ENCODE results near the gene KSR1.
A peak's percentile ranks its signal among the peaks of the same experiment; 100 is the strongest.
"Not testable (repeated sequence)": the region's sequence is repeated elsewhere in the genome, so short reads cannot be mapped to it uniquely, and the experiment has no call there.

The KSR1 gene

DNA sequence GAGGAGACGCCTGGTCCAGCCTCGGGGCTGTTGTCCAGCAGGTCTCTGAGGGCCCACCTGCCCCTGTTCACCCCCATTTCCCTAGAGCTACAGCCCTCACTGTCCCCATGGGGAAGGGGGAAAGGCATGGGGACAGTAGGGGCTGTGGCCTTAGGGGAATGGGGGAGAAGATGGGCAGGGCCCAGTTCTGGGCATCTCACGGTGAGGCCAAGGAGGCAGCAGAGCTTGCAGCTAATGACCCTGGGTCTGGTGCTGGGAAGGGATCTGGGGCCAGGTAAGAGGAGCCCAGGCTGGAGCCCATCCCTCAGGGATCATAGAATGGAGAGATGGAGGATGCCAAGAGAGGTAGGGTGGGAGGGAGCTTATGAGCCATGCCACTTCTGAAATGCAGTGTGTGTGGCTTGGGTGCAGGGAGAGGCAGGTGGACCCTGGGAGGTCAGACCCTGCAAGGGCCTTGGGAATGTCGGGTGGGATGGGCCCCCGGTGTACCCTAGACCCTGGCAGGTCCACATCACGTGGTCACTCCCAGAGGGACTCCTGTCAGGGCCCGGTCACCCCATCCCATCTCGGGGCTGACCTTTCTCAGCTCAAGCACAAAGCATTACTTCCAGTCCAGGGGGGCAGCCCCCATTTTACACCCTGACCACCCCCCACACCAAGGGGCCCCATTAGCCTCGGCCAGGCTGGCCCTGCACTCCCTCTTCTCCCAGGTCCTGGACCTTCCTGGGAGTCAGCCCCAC is 35.9 kb upstream of the KSR1 start:
- Histone ChIP-seq H2BK15ac (ENCODE audit: low read length) (peak overlapping the region; percentile 68), H2BK120ac (ENCODE audit: low read depth, low read length) (no peak overlapping the region), H3K4ac (ENCODE audit: low read length) (no peak overlapping the region), H3K27me3 (ENCODE audit: control insufficient read depth in 3 of 3, insufficient read depth in 3 of 3, low read depth in 1 of 3, low read length in 3 of 3) (peaks cover 0 to 12% (median 0%) of the 10 kb centered on the region in 3 experiments), H3K79me1 (ENCODE audit: low read depth, low read length) (no peaks in the 10 kb centered on the region), H2BK12ac (ENCODE audit: low read length) (peak overlapping the region; percentile 26), H4K91ac (ENCODE audit: low read depth, low read length, poor library complexity) (peak overlapping the region; percentile 17), H3K4me3 (ENCODE audit: low read length in 2 of 2) (no peak overlapping the region), H3K18ac (ENCODE audit: low read length) (peak overlapping the region; percentile 36), H2AFZ (ENCODE audit: low read length) (no peak overlapping the region), H2AK5ac (ENCODE audit: low read depth, low read length) (peak overlapping the region; percentile 30), H4K8ac (ENCODE audit: low read depth, low read length) (no peak overlapping the region), H2BK5ac (ENCODE audit: low read length) (no peak overlapping the region), H3K4me2 (ENCODE audit: insufficient read depth, low read length, poor library complexity, severe bottlenecking) (no peak overlapping the region), H3K23ac (ENCODE audit: low read depth, low read length, poor library complexity) (peak overlapping the region; percentile 59), H3K9ac (ENCODE audit: low read depth, low read length, poor library complexity) (no peak overlapping the region), H3K27ac (replicated peaks; ENCODE audit: low read length) (no peak overlapping the region), H3K9me3 (replicated peaks in 1 of 2; ENCODE audit: control insufficient read depth in 2 of 2, insufficient read depth in 1 of 2, low read depth in 1 of 2, low read length in 2 of 2) (no peaks in the 10 kb centered on the region), H3K36me3 (replicated peaks in 1 of 2; ENCODE audit: control insufficient read depth in 2 of 2, insufficient read depth in 2 of 2, low read length in 2 of 2) (no peaks in the 10 kb centered on the region), H3K14ac (ENCODE audit: low read length) (peak overlapping the region; percentile 89), H3K4me1 (ENCODE audit: control insufficient read depth in 2 of 2, insufficient read depth in 1 of 2, low read depth in 1 of 2, low read length in 2 of 2) (no peaks in the 10 kb centered on the region)
- no peak for DNase-seq (ENCODE audit: low spot score)
- no CpG with 5 or more reads among the region's 9 CpGs for WGBS, 2 donors (ENCODE audit: extremely low coverage in 2 of 2, insufficient read length in 2 of 2, insufficient replicate concordance in 1 of 2)

DNA sequence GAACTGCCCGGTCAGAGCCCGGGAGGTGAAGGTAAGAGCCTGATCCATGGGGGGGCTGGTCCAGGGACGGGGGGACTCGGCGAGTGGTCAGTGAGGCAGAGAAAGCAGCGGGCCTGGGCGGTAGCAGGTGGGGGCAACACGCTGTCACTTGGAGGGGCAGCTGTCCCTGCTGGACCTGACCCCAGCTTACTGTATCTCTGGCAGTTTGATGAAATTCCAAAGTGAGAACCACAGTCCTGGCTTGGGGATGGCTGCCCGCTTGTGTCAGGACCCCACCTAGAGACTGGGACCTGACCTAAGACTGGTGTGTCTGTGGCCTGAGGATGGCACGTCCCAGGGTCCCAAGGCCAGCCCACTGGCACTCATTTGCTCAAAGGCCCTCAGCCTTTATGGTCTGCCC is 35.1 kb upstream of the KSR1 start:
- Histone ChIP-seq H3K36me3 (replicated peaks in 1 of 2; ENCODE audit: control insufficient read depth in 2 of 2, insufficient read depth in 2 of 2, low read length in 2 of 2) (no peaks in the 10 kb centered on the region), H3K27ac (replicated peaks; ENCODE audit: low read length) (no peak overlapping the region), H4K8ac (ENCODE audit: low read depth, low read length) (no peak overlapping the region), H3K4me1 (ENCODE audit: control insufficient read depth in 2 of 2, insufficient read depth in 1 of 2, low read depth in 1 of 2, low read length in 2 of 2) (no peaks in the 10 kb centered on the region), H3K4me2 (ENCODE audit: insufficient read depth, low read length, poor library complexity, severe bottlenecking) (no peak overlapping the region), H3K9ac (ENCODE audit: low read depth, low read length, poor library complexity) (no peak overlapping the region), H2BK120ac (ENCODE audit: low read depth, low read length) (no peak overlapping the region), H3K4me3 (ENCODE audit: low read length in 2 of 2) (no peak overlapping the region), H2AK5ac (ENCODE audit: low read depth, low read length) (peak overlapping the region; percentile 30), H3K27me3 (ENCODE audit: control insufficient read depth in 3 of 3, insufficient read depth in 3 of 3, low read depth in 1 of 3, low read length in 3 of 3) (peaks cover 0 to 8% (median 0%) of the 10 kb centered on the region in 3 experiments), H2BK15ac (ENCODE audit: low read length) (peak overlapping the region; percentile 68), H4K91ac (ENCODE audit: low read depth, low read length, poor library complexity) (no peak overlapping the region), H3K18ac (ENCODE audit: low read length) (no peak overlapping the region), H2AFZ (ENCODE audit: low read length) (no peak overlapping the region), H3K14ac (ENCODE audit: low read length) (peak overlapping the region; percentile 89), H3K4ac (ENCODE audit: low read length) (no peak overlapping the region), H3K79me1 (ENCODE audit: low read depth, low read length) (no peaks in the 10 kb centered on the region), H2BK12ac (ENCODE audit: low read length) (no peak overlapping the region), H2BK5ac (ENCODE audit: low read length) (no peak overlapping the region), H3K23ac (ENCODE audit: low read depth, low read length, poor library complexity) (peak overlapping the region; percentile 59), H3K9me3 (replicated peaks in 1 of 2; ENCODE audit: control insufficient read depth in 2 of 2, insufficient read depth in 1 of 2, low read depth in 1 of 2, low read length in 2 of 2) (no peaks in the 10 kb centered on the region)
- DNase-seq (ENCODE audit: low spot score): no peak
- no CpG with 5 or more reads among the region's 10 CpGs for WGBS, 2 donors (ENCODE audit: extremely low coverage in 2 of 2, insufficient read length in 2 of 2, insufficient replicate concordance in 1 of 2)

DNA sequence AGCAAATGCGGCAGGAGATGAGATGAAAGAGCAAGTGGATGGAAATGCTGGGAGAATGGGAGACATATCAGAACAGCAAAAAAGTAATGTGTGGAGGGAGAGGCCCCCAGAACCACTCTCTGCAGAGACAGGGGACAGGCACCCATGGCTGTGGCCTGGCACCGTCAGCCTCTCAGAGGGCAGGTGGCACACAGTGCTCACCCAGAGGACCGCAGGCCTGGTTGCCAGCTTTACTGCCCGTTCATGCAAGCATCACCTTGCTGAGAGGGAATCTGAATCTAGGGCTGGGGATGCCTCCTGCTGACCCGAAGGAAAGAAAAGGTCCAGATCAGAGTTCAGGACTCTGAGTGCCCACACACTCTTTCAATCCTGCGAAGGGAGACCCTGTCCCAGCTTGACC is 34.6 kb upstream of the KSR1 start:
- H3K36me3 ChIP-seq (replicated peaks in 1 of 2; ENCODE audit: control insufficient read depth in 2 of 2, insufficient read depth in 2 of 2, low read length in 2 of 2); H3K4me3 ChIP-seq (ENCODE audit: low read length in 2 of 2); H2BK120ac ChIP-seq (ENCODE audit: low read depth, low read length); H4K91ac ChIP-seq (ENCODE audit: low read depth, low read length, poor library complexity); H4K8ac ChIP-seq (ENCODE audit: low read depth, low read length); H2AFZ ChIP-seq (ENCODE audit: low read length); H3K4me2 ChIP-seq (ENCODE audit: insufficient read depth, low read length, poor library complexity, severe bottlenecking); H2BK15ac ChIP-seq (ENCODE audit: low read length); H3K9me3 ChIP-seq (replicated peaks in 1 of 2; ENCODE audit: control insufficient read depth in 2 of 2, insufficient read depth in 1 of 2, low read depth in 1 of 2, low read length in 2 of 2); H3K4me1 ChIP-seq (ENCODE audit: control insufficient read depth in 2 of 2, insufficient read depth in 1 of 2, low read depth in 1 of 2, low read length in 2 of 2); H2BK5ac ChIP-seq (ENCODE audit: low read length); H3K4ac ChIP-seq (ENCODE audit: low read length); H3K23ac ChIP-seq (ENCODE audit: low read depth, low read length, poor library complexity); H3K14ac ChIP-seq (ENCODE audit: low read length); H3K27ac ChIP-seq (replicated peaks; ENCODE audit: low read length); H3K79me1 ChIP-seq (ENCODE audit: low read depth, low read length); H3K27me3 ChIP-seq (ENCODE audit: control insufficient read depth in 3 of 3, insufficient read depth in 3 of 3, low read depth in 1 of 3, low read length in 3 of 3); H2AK5ac ChIP-seq (ENCODE audit: low read depth, low read length); H3K9ac ChIP-seq (ENCODE audit: low read depth, low read length, poor library complexity); H2BK12ac ChIP-seq (ENCODE audit: low read length); H3K18ac ChIP-seq (ENCODE audit: low read length); DNase-seq (ENCODE audit: low spot score): not testable (repeated sequence)
- no CpG with 5 or more reads among the region's 6 CpGs for WGBS, 2 donors (ENCODE audit: extremely low coverage in 2 of 2, insufficient read length in 2 of 2, insufficient replicate concordance in 1 of 2)

DNA sequence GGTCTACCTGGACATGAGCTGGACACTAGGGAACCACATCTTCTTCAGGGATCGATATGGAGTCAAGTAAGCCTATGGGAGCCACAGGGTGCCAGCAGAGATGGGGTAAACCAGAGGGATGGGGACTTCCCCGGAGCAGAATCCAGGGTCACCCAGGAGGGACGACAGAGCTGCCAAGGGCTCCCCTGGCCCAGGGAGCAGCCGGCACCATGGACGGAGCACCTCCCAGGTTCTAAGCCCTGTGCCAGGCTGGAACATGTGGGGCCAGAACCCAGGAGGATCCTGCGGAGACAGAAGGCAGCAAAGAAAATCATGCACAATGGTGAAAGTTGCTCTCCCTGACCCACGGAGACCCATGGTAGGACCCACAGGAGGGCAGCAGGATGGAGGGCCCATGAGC is 33.6 kb upstream of the KSR1 start:
- no CpG with 5 or more reads among the region's 7 CpGs for WGBS, 2 donors (ENCODE audit: extremely low coverage in 2 of 2, insufficient read length in 2 of 2, insufficient replicate concordance in 1 of 2)
- no peaks in the 10 kb centered on the region for H3K4me1 ChIP-seq (ENCODE audit: control insufficient read depth in 2 of 2, insufficient read depth in 1 of 2, low read depth in 1 of 2, low read length in 2 of 2)

More for the DNA sequence above, 33.6 kb upstream of the KSR1 start:
- Histone ChIP-seq H3K14ac (ENCODE audit: low read length) (no peak overlapping the region), H2BK120ac (ENCODE audit: low read depth, low read length) (no peak overlapping the region), H3K9me3 (replicated peaks in 1 of 2; ENCODE audit: control insufficient read depth in 2 of 2, insufficient read depth in 1 of 2, low read depth in 1 of 2, low read length in 2 of 2) (no peaks in the 10 kb centered on the region), H2BK12ac (ENCODE audit: low read length) (no peak overlapping the region), H3K9ac (ENCODE audit: low read depth, low read length, poor library complexity) (no peak overlapping the region), H2AFZ (ENCODE audit: low read length) (no peak overlapping the region), H2BK15ac (ENCODE audit: low read length) (no peak overlapping the region), H2BK5ac (ENCODE audit: low read length) (no peak overlapping the region), H3K23ac (ENCODE audit: low read depth, low read length, poor library complexity) (no peak overlapping the region), H3K18ac (ENCODE audit: low read length) (no peak overlapping the region), H3K4me3 (ENCODE audit: low read length in 2 of 2) (no peak overlapping the region), H3K4me2 (ENCODE audit: insufficient read depth, low read length, poor library complexity, severe bottlenecking) (no peak overlapping the region), H3K36me3 (replicated peaks in 1 of 2; ENCODE audit: control insufficient read depth in 2 of 2, insufficient read depth in 2 of 2, low read length in 2 of 2) (no peaks in the 10 kb centered on the region), H3K4ac (ENCODE audit: low read length) (no peak overlapping the region), H4K91ac (ENCODE audit: low read depth, low read length, poor library complexity) (no peak overlapping the region), H3K27me3 (ENCODE audit: control insufficient read depth in 3 of 3, insufficient read depth in 3 of 3, low read depth in 1 of 3, low read length in 3 of 3) (peaks cover 0 to 8% (median 0%) of the 10 kb centered on the region in 3 experiments), H4K8ac (ENCODE audit: low read depth, low read length) (no peak overlapping the region), H2AK5ac (ENCODE audit: low read depth, low read length) (no peak overlapping the region), H3K79me1 (ENCODE audit: low read depth, low read length) (no peaks in the 10 kb centered on the region), H3K27ac (replicated peaks; ENCODE audit: low read length) (no peak overlapping the region)
- DNase-seq (ENCODE audit: low spot score): no peak
